ENCODE measurements around the gene PSMD7. TPM values are rescaled to one million over a fixed set of nuclear protein-coding genes. Genes with fewer than 3 reads are reported as not detected.

PSMD7 gene
- 70.2 and 76.9 TPM in 2 replicates for total RNA-seq

DNA sequence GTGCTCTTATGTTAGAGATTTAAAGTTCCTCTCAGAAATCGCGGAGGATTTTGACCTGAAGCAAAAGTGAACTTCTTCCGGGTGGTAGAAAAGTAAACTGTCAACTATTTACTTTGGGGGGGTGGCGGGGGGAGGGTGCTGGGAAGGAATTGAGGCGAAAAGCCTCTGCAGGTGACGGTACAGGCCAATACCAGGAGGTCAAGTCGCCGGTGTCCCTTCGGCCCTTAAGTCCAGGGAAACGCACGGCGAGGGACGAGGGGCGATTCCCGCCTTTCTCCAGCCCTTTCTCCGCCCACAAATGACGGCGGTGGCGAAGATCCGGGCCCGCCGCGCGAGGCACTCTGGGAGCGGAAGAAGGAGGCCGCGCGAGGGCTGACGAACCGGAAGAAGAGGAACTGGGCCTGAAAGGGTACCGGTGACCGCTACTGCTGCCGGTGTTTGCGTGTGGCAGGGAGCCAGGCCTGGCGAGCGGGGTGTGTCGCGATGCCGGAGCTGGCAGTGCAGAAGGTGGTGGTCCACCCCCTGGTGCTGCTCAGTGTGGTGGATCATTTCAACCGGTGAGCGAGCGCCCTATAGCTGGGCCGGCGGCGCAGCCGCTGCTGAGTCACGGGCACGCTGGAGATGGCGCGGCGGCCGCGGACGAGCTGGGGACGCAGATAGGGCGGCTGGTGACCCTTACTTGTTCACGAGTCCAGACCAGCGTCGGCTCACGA lies at the start of gene PSMD7:
TSS of gene PSMD7 (plus strand) at position 383 of the 713 bp plus-strand sequence. CDS start at position 484, 101 bp downstream.
- DNase-seq (ENCODE audit: low read depth): peak; percentile 90
- TF ChIP-seq, protein P1, sequence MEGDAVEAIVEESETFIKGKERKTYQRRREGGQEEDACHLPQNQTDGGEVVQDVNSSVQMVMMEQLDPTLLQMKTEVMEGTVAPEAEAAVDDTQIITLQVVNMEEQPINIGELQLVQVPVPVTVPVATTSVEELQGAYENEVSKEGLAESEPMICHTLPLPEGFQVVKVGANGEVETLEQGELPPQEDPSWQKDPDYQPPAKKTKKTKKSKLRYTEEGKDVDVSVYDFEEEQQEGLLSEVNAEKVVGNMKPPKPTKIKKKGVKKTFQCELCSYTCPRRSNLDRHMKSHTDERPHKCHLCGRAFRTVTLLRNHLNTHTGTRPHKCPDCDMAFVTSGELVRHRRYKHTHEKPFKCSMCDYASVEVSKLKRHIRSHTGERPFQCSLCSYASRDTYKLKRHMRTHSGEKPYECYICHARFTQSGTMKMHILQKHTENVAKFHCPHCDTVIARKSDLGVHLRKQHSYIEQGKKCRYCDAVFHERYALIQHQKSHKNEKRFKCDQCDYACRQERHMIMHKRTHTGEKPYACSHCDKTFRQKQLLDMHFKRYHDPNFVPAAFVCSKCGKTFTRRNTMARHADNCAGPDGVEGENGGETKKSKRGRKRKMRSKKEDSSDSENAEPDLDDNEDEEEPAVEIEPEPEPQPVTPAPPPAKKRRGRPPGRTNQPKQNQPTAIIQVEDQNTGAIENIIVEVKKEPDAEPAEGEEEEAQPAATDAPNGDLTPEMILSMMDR (IDR thresholded peaks at IDR 0.05; ENCODE audit: insufficient read depth, low read depth, low read length): no peak
- H3K4me3 ChIP-seq (ENCODE audit: low read depth, low read length): peak within 1 kb of the TSS; percentile 79

DNA sequence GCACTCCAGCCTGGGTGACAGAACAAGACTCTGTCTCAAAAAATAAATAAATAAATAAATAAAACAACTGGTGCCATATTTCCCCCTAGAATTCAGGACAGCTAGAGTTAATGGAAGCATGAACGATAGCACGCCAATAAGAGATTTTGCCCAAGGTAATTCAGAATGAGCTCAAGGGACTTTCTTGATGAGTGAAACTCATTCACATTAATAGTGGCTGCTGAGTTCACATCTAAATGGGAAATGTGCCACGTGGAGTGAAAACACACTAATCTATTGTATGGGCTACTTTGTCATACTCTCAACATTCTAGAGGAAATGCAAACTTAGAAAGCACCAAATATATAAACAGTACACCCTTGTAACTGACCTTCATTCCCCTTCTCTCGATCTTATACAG lies 47.4 kb upstream of the PSMD7 start:
- no peak for DNase-seq (ENCODE audit: low read depth)
- H3K4me3 ChIP-seq (ENCODE audit: low read depth, low read length): no peak overlapping the region
- TF ChIP-seq, protein P1 (IDR thresholded peaks at IDR 0.05; ENCODE audit: insufficient read depth, low read depth, low read length): no peak

DNA sequence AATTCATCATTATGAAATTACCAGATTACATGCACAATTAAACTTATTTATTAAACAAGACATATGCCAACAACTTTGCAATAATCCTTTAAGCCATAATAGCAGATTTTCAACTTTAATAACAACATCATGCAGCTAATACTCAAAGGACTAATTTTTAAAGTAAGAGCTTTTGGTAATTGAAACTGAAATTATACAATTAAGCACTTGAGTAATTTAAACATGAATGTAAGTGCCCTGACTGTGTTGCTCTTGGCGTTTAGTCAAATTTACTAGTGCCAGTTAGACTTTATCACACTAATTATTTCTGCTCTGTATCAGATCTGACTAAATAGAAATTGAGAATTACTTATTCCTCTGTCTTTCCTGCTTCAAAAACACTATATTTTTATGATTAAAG lies 46.8 kb upstream of the PSMD7 start:
- TF ChIP-seq, protein P1 (IDR thresholded peaks at IDR 0.05; ENCODE audit: insufficient read depth, low read depth, low read length): no peak
- no peak overlapping the region for H3K4me3 ChIP-seq (ENCODE audit: low read depth, low read length)
- no peak for DNase-seq (ENCODE audit: low read depth)

DNA sequence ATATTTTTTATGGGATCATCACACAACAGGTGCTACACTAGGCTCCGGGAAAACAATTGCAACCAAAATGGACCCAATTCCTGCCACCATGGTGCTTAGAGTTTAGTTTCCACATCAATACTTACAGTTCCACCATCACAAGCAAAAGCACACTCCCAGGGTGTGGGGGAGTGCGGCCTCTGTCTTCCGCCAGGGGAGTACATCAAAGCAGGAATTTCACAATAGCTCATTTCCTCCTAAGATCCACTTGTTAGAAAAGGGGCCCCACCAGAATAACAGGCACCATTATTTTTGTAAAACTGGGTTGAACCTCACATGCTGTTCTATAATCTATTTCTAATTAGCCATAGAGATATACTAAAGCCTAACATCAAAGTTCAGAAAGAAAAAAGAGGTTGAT lies 44.3 kb upstream of the PSMD7 start:
- DNase-seq (ENCODE audit: low read depth): no peak
- no peak overlapping the region for H3K4me3 ChIP-seq (ENCODE audit: low read depth, low read length)
- TF ChIP-seq, protein P1 (IDR thresholded peaks at IDR 0.05; ENCODE audit: insufficient read depth, low read depth, low read length): no peak

DNA sequence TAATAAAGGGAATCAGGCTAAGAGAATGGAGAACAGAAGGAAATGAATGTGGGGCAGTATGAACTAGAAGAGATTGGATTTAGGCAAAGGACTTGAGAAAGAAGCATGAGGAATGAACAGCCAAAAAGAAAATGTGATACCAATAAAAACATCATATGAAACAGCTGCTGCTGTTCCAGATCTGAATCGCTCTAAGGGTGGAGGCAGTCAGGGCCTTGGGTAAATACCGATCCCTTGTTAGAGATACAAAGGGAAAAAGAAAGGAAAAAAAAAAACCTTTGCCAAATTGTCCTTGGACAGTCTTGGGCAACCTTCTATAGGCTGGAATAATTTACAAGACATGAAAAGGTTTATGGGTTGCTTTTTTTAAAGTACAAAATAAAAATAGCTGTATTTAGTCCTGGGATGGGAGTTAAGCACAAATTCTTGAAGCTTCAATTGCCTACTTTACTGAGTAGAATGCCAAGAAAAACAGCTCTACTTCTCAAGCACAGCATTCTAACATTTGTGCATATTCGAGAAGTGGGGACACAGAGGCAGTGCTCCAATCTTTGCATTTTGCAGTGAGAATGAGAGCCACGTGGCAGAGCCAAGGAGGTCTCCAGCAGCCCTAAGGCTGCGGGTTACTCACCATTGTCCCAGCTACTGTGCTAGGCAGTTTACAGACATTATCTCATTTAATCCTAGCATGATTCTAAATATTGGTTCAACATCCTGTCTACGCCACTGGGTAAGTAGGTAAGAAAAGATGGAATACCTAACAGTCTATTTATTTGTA lies 43.3 kb upstream of the PSMD7 start:
- no peak for DNase-seq (ENCODE audit: low read depth)
- no peak overlapping the region for H3K4me3 ChIP-seq (ENCODE audit: low read depth, low read length)
- TF ChIP-seq, protein P1 (IDR thresholded peaks at IDR 0.05; ENCODE audit: insufficient read depth, low read depth, low read length): no peak

DNA sequence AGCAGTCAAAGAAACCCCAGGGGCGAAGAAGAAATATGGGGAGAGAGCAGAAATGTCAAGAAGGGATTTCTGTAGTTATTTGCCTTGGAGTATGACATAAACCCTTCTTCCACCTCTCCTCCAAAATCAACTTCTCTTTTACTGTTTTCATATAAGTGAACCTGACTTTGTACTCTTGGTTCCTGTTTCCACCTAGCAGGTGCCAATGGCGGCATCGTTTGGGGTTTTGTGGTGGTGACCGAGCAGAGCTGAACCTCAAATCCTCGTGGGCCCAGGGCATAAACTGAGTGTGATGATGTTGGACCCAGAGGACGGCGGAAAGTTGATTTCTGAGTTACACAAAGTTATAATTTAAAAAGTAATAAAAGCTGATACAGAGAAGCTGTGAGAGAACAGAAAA lies 39.6 kb upstream of the PSMD7 start:
- H3K4me3 ChIP-seq (ENCODE audit: low read depth, low read length): no peak overlapping the region
- DNase-seq (ENCODE audit: low read depth): no peak
- TF ChIP-seq, protein P1 (IDR thresholded peaks at IDR 0.05; ENCODE audit: insufficient read depth, low read depth, low read length): no peak

Data from fibroblast of villous mesenchyme (primary cell).